ENCODE data around the gene ADAMTS15.

ADAMTS15 gene

GRCh38 chr11:130416906-130417305 is 31.5 kb upstream of the ADAMTS15 start:
- DNase-seq (ENCODE audit: low spot score): no peak

DNA sequence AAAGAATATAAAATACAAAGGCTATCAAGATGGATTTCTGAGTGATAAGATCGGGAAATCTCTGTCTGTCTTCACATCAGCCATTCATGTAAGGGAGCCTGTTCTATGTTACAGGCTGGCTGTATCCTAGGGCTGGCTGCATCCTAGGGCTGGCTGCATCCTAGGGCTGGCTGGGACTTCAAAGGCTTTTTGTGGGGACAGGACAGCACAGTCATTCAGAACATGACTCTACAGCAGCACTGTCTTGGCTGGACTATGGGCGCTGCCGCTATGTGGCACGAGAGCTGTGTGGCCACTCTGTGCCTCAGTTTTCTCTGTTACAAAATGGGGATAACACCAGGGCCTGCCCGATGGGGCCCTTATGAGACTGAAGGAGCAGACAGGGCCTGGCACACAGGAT is 30.2 kb upstream of the ADAMTS15 start:
- DNase-seq (ENCODE audit: low spot score): no peak

DNA sequence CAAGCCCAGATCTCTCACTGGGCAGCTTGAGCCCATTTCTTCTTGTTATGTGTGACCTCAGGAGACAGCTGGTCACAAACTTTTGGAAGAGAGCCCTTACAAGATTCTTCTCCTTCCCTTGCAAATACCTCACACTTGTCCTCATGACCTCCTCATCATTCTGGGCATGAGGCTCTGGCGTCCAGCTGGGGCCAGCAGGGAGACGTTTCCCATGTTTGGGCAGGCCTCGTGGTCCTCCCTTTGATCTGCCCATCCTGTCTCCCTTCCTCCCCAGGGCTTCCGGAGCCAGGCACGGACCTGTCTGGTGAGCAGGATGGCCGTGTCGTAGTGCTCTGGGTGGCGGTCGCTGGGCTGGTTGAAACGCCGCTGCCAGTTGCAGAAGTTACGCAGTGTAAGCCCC is 29.7 kb upstream of the ADAMTS15 start:
- DNase-seq (ENCODE audit: low spot score): no peak

- no peak for DNase-seq (ENCODE audit: low spot score)
Measured at GRCh38 chr11:130420478-130421198, 27.8 kb upstream of the ADAMTS15 start.

GRCh38 chr11:130421199-130421585 is 27.3 kb upstream of the ADAMTS15 start:
- no peak for DNase-seq (ENCODE audit: low spot score)

- no peak for DNase-seq (ENCODE audit: low spot score)
Measured at GRCh38 chr11:130421697-130422096, 26.7 kb upstream of the ADAMTS15 start.

DNA sequence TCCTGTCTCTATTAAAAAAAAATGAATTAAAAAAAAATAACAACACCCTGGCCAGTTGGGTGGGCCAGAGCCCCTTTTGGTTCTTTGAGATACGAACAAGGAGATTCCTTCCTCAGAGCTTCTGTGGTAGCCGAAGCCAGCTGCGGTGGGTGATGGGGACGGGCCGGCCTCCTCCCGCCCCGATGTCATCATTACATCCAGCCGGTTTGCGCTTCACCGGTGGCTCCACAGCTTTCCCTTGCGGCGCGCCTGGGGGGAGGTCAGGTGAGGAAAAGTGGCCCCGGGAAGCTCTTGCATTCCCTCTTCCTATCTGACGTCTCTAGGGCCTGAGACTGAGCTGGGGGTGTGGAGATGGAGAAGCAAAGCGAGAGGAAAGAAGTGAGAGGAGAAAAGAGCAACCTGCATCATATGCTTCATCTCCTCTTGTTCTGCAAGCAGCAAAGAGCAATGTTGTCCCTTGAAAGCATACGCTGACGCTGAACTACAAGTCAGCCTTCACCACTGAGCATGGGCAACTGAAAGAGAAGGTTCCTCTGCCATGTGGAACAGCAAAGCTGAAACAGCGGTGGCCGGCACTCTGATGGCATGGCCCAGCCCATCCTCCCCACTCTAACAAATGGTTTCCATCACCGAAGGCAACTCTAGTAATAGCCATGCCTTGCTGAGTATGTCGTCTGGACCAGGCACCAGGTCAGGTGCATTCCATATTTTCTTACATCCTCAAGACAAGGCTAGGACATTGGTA is 26.0 kb upstream of the ADAMTS15 start:
- DNase-seq (ENCODE audit: low spot score): no peak

- DNase-seq (ENCODE audit: low spot score): peak; percentile 88
Measured at GRCh38 chr11:130423541-130424142, 24.8 kb upstream of the ADAMTS15 start.

DNA sequence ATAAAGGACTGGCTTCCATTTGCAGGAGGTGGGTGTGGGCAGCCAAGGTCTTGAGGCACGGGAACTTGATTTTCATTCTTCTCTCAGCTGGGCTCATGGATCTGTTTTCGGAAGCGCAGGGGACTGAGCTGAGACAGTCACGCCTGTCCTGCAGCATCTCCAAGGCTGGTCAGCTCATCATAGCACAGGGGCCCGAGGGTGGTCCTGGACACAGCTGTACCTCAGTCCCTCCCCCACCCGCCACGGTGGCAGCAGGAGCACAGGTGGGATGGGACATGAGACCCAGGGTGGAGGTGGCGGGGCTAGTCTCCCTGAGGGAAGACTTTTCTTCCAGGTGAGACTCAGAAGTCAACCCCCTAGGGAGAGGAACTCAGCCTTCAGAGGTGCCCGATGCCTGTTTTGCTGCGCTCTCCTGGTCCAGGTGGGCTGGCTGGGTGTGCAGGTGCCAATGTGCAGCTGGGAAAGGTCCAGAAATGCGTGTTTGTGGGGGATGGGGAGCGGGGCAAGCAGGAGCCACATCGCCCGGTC is 23.8 kb upstream of the ADAMTS15 start:
- DNase-seq (ENCODE audit: low spot score): no peak

GRCh38 chr11:130425156-130425555 is 23.3 kb upstream of the ADAMTS15 start:
- DNase-seq (ENCODE audit: low spot score): no peak

- DNase-seq (ENCODE audit: low spot score): no peak
Measured at GRCh38 chr11:130426223-130426836, 22.1 kb upstream of the ADAMTS15 start.

DNA sequence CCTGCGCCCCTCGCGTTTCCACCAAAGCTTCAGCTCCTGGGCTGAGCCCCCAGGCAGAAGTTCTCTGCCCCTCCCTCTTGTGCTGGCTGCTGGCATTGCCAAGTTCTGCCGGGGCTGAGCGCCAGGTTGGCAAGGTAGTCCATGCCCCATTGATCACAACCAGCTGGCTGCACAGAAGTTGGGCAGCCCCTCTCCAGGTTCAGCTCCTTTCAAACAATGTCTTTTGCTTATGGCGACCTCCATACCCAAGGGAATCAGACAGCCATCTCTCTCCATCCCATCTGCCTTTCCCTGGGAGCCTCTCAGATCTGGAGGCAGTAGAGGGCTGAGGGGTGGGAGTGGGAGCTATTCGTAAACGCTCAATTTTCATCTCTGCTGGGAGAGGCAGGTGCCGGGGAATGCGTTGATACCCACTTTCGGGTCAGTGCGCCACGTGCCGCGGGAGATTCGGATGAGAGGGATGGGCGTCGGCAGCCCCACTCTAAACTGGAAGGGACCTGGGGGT is 21.6 kb upstream of the ADAMTS15 start:
- no peak for DNase-seq (ENCODE audit: low spot score)

GRCh38 chr11:130427581-130428315 is 20.7 kb upstream of the ADAMTS15 start:
- peak; percentile 41 for DNase-seq (ENCODE audit: low spot score)

- DNase-seq (ENCODE audit: low spot score): no peak
Measured at GRCh38 chr11:130428316-130429119, 19.9 kb upstream of the ADAMTS15 start, which contains the start of gene ADAMTS8. Gene ADAMTS8, minus strand, starts transcription at chr11:130428609. Its CDS starts 323 bp downstream, at chr11:130428286.

DNA sequence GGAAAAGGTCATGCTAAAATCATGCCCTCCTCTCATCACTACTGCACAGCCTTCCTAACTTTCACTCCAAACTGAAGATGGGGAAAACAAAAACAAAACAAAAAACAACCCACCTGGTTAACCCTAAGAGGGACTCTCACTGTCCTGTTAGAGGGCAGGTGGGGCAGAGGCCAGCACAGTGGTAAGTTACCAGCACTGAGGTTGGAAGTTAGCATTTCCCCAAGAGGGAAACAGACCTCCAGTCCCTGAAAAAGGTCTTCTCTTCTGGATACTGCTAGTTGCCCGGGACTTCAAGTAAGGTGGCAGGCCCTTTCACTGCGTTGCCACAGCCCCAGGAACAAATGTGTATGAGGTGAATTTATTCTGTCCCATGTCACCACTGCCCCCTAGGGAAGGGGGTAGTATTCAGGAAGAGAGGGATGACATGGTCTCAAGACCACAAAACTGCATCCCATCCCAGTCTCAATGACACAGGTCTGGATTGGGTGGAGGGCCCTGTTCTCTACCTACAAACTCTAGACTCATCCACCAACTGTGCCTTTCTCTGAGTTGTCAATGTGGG is 19.2 kb upstream of the ADAMTS15 start:
- DNase-seq (ENCODE audit: low spot score): no peak

- DNase-seq (ENCODE audit: low spot score): no peak
Measured at GRCh38 chr11:130429983-130430382, 18.5 kb upstream of the ADAMTS15 start.

DNA sequence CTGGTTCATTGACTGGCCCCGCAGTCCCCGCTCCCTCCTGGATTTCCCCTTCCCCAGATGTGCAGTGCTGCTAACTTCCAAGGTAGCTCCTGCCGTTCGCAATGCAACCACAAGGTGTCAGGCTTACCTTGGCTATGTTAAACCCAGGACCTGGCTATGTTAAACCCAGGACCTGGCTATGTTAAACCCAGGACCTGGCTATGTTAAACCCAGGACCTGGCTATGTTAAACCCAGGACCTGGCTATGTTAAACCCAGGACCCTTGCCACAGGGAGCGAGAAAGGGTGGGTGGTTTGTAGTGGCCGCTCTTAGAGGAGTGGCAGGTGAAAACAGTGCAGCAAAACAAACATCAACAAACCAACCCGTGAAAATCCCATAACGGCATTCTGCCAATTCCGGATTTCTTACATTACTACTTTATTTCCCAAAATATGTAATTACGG is 17.1 kb upstream of the ADAMTS15 start:
- peak; percentile 64 for DNase-seq (ENCODE audit: low spot score)

DNA sequence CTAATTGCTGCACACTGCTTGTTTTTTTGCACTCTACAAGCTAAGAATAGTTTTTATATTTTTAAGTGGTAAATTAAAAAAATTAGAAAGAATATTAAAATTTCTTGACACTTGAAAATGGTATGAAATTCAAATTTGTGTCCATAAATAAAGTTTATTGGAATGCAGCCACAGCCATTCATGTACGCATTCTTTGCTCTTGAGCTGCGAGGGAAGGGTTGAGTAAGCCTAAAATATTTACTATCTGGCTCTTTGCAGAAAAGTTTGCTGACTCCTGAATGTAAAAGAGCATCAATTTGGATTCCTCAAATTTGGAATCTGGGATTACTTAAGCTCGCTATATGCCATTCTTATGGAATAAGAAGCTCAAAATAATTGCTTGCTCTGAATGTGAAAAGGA is 16.6 kb upstream of the ADAMTS15 start:
- DNase-seq (ENCODE audit: low spot score): no peak

GRCh38 chr11:130433357-130433756 is 15.1 kb upstream of the ADAMTS15 start:
- no peak for DNase-seq (ENCODE audit: low spot score)

Data from SK-N-DZ (cell line).